Hematopoietic multipotent progenitor cell (in vitro differentiated cells): ENCODE data around the gene UQCC2. TPM values are rescaled to one million over a fixed set of nuclear protein-coding genes. Genes with fewer than 3 reads are reported as not detected.
A peak's percentile ranks its signal among the peaks of the same experiment; 100 is the strongest.

Experiments
- DNase-seq, 3 donors: peaks; one replicate each; pipeline ENCODE4 v3.0.0-alpha.2; 2011 to 2015; ENCODE audit warnings: low read depth in 2 of 3, low spot score in 2 of 3
- total RNA-seq: library from RNA; depleted of rRNA; stranded (reverse); fragments of >200 nt; gene quantifications from one replicate; pipeline ENCODE4 v1.2.3, GENCODE V29; 2012

The UQCC2 gene
- total RNA-seq, 1 donor, result 7.8 TPM

GRCh38 chr6:33678233-33678931, 33.1 kb downstream of the UQCC2 start:
- no peak for DNase-seq

GRCh38 chr6:33677689-33678088, 33.8 kb downstream of the UQCC2 start:
- no peak for DNase-seq

GRCh38 chr6:33677143-33677660, 34.3 kb downstream of the UQCC2 start:
- no peak for DNase-seq

- no peak for DNase-seq
Observed at GRCh38 chr6:33676416-33677142, 34.9 kb downstream of the UQCC2 start.

GRCh38 chr6:33675968-33676367, 35.5 kb downstream of the UQCC2 start:
- DNase-seq, result no peak

GRCh38 chr6:33673851-33674250, 37.6 kb downstream of the UQCC2 start:
- no peak for DNase-seq

- no peak for DNase-seq
Observed at GRCh38 chr6:33672808-33673207, 38.7 kb downstream of the UQCC2 start.

GRCh38 chr6:33671744-33672072, 39.8 kb downstream of the UQCC2 start:
- no peak for DNase-seq

- no peak for DNase-seq
Observed at GRCh38 chr6:33670971-33671743, 40.3 kb downstream of the UQCC2 start.

- DNase-seq, result no peak
Observed at GRCh38 chr6:33670086-33670660, 41.3 kb downstream of the UQCC2 start.

GRCh38 chr6:33668914-33669313, 42.6 kb downstream of the UQCC2 start:
- DNase-seq, result peak in 1 of 3 donors; percentile 28

GRCh38 chr6:33668328-33668727, 43.2 kb downstream of the UQCC2 start:
- DNase-seq, result no peak

- no peak for DNase-seq
Observed at GRCh38 chr6:33667776-33668175, 43.7 kb downstream of the UQCC2 start.

- DNase-seq, result no peak
Observed at GRCh38 chr6:33667072-33667471, 44.4 kb downstream of the UQCC2 start.

GRCh38 chr6:33665957-33666356, 45.5 kb downstream of the UQCC2 start:
- peak in 2 of 3 donors; percentile 14 to 22 for DNase-seq

- no peak for DNase-seq
Observed at GRCh38 chr6:33664506-33665057, 46.9 kb downstream of the UQCC2 start.

GRCh38 chr6:33663727-33664449, 47.6 kb downstream of the UQCC2 start:
- no peak for DNase-seq

- no peak for DNase-seq
Observed at GRCh38 chr6:33663028-33663427, 48.5 kb downstream of the UQCC2 start.

- DNase-seq, result no peak
Observed at GRCh38 chr6:33662318-33662717, 49.2 kb downstream of the UQCC2 start.
